Lung (tissue), 12 donors: Measurements from ENCODE around the gene NANOS2. TPM values are rescaled to one million over a fixed set of nuclear protein-coding genes. Genes with fewer than 3 reads are reported as not detected.

Experiments
- ATAC-seq: fragments of 200-7000 bp; cut with Tn5 transposase; one replicate; pipeline ENCODE4 v1.9.1; 2020; ENCODE audit warnings: moderate number of reproducible peaks; ENCODE audit not compliant: insufficient read depth, low FRiP score
- DNase-seq, 3 donors: peaks; one replicate each; pipeline ENCODE4 v3.0.0-alpha.2; 2013 to 2017
- H3K27ac ChIP-seq, 2 donors: one replicate each; pipeline ENCODE4 v1.5.1; 2013; ENCODE audit warnings: mild to moderate bottlenecking in 2 of 2, moderate library complexity in 2 of 2, control low read depth in 1 of 2, inconsistent platforms in 1 of 2, low read depth in 1 of 2, low read length in 1 of 2
- H3K27me3 ChIP-seq, 3 donors: one replicate each; pipeline ENCODE4 v1.5.1; 2013; ENCODE audit warnings: low read length in 2 of 3; ENCODE audit not compliant: control insufficient read depth in 3 of 3, insufficient read depth in 3 of 3
- H3K36me3 ChIP-seq, 4 donors: one replicate each; pipeline ENCODE4 v1.5.1; 2013; ENCODE audit warnings: low read length in 4 of 4, mild to moderate bottlenecking in 1 of 4, moderate library complexity in 1 of 4; ENCODE audit not compliant: control insufficient read depth in 4 of 4, insufficient read depth in 4 of 4
- H3K4me1 ChIP-seq, 5 donors: one replicate each; pipeline ENCODE4 v1.5.1; 2013; ENCODE audit warnings: low read length in 5 of 5, mild to moderate bottlenecking in 2 of 5, moderate library complexity in 1 of 5; ENCODE audit not compliant: control insufficient read depth in 5 of 5, insufficient read depth in 5 of 5
- H3K4me3 ChIP-seq: one replicate; pipeline ENCODE4 v1.5.1; 2013; ENCODE audit warnings: mild to moderate bottlenecking, control low read depth, moderate library complexity
- H3K9ac ChIP-seq, 2 donors: one replicate each; pipeline ENCODE4 v1.5.1; 2013; ENCODE audit warnings: low read length in 2 of 2, control low read depth in 1 of 2; ENCODE audit not compliant: insufficient read depth in 1 of 2
- H3K9me3 ChIP-seq, 4 donors: one replicate each; pipeline ENCODE4 v1.5.1; 2013; ENCODE audit warnings: low read length in 3 of 4, mild to moderate bottlenecking in 1 of 4, moderate library complexity in 1 of 4; ENCODE audit not compliant: control insufficient read depth in 4 of 4, insufficient read depth in 3 of 4
- CTCF ChIP-seq: IDR thresholded peaks from 2 replicates; pipeline ENCODE4 v1.5.1; 2012; ENCODE audit warnings: mild to moderate bottlenecking; ENCODE audit errors: control extremely low read depth, extremely low read depth
- WGBS, 2 donors: extraction: QIAGEN DNeasy Blood & Tissue Kit; methylation state at CpG; one replicate each; pipeline ENCODE4 v1.1.7; 2013; 5-methylcytosine and 5-hydroxymethylcytosine counted together
- polyA plus RNA-seq, 2 donors: library from polyadenylated mRNA; stranded (reverse); fragments of 200-250 nt; gene quantifications; one replicate each; pipeline ENCODE4 v1.2.1, GENCODE V29; 2013
- total RNA-seq, 2 donors: library from RNA; depleted of rRNA in 1 of 2; stranded (reverse); fragments of >200 nt in 1 of 2; gene quantifications; one replicate each; pipeline ENCODE4 v1.2.1, GENCODE V29; 2014 to 2021
- donor health status: control.
- donor health status: control.
- donor health status: Bipolar disorder and iron deficiency.
- donor health status: healthy.
- donor health status: DM: yes; HTN: yes; CAD: no.

Gene NANOS2
- total and polyA plus RNA-seq, 4 donors: not detected

DNA sequence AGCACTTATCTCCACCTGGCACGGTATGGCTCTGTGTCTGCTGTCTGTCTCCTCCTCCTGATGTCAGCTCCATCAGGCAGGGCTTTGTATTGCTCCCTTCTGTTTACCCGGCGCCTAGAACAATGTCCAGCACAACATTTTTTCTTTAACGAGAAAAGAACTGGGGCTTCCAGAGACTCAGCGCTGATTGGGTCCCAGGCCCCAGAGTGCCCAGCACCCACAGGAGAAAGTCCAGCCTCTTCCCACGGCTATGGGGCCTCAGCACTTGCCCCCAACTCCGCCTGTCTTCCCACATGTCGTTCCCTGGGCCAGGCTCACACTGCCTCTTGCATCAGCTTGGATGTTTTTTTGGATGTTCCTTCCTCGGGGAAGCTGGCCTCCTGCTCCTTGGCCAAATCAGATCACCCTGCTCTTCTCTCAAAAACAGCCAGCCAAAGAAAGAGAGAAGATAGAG is 19.0 kb downstream of the NANOS2 start:
- no peak overlapping the region for H3K9ac ChIP-seq
- ATAC-seq (no peak), DNase-seq (no peak)
- no peak overlapping the region for H3K4me3 ChIP-seq
- peaks cover 0 to under 1% (median 0%) of the 10 kb centered on the region in 5 donors for H3K4me1 ChIP-seq
- H3K36me3 ChIP-seq: peaks cover 2 to 26% (median 6%) of the 10 kb centered on the region in 4 donors
- 86 to 90% methylated on average over 9 of the region's 9 CpGs for WGBS, 2 donors
- no peak for TF ChIP-seq CTCF
- no peak overlapping the region for H3K27ac ChIP-seq
- H3K9me3 ChIP-seq: no peaks in the 10 kb centered on the region
- H3K27me3 ChIP-seq: no peaks in the 10 kb centered on the region

DNA sequence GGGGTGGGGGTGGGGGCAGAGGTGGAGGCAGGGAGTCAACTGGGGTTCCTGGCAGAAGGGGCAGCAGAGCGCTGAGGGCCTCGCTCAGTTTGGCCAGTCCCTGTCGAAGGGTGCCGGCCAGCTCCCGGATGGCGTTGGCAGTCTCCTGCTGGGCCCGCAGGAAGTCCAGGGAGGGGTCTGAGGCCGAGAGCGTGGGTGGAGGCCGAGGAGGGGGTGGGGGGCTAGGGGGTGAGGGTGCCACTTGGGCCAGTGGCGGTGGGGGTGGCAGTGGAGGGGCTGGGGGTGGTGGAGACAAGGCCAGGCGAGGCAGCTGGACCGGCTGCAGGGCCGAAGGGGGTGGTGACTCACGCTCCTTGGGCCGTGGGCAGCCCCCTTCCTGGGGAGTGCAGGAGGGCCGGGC is 23.7 kb downstream of the NANOS2 start:
- Histone ChIP-seq H3K9me3 (no peaks in the 10 kb centered on the region), H3K9ac (no peak overlapping the region), H3K4me3 (no peak overlapping the region), H3K4me1 (peaks cover 0 to 5% (median 0%) of the 10 kb centered on the region in 5 donors), H3K27ac (no peak overlapping the region), H3K27me3 (no peaks in the 10 kb centered on the region), H3K36me3 (peaks cover 0 to 18% (median 0%) of the 10 kb centered on the region in 4 donors)
- DNase-seq (no peak), ATAC-seq (no peak)
- 86 to 92% methylated on average over 17 of the region's 17 CpGs for WGBS, 2 donors
- no peak for TF ChIP-seq CTCF

DNA sequence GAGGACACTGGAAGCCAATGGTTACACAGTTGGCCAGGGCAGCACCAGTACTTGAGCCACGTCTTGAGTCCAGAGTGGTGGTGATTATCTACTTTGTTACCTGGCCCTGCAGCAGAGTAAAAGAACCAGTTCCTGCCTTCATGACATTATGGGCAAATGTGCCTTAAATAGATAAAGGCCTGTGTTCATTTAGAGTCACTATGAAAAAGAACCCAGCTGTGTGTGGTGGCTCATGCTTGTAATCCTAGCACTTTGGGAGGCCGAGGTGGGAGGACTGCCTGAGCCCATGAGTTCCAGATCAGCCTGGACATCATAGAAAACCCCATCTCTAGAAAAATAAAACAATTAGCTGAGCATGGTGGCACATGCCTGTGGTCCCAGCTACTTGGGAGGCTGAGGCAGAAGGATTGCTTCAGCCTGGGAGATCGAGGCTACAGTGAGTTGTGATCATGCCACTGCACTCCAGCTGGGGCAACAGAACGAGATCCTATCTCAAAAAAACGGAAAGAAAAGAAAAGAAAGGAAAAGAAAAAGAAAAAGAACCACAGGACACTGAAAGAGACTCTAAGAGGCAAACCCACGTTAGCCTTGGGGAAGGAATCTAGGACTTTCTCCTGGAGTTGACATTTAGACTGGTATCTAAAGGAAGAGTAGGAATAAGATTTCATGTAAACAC is 25.2 kb downstream of the NANOS2 start:
- ATAC-seq: no peak
- no peak for TF ChIP-seq CTCF
- H3K9ac ChIP-seq: no peak overlapping the region
- H3K4me1 ChIP-seq: peaks cover 0 to 12% (median 3%) of the 10 kb centered on the region in 5 donors
- no peaks in the 10 kb centered on the region for H3K9me3 ChIP-seq
- WGBS, 2 donors: 70 to 76% methylated on average over 6 of the region's 6 CpGs
- peaks cover 0 to 19% (median 1%) of the 10 kb centered on the region in 4 donors for H3K36me3 ChIP-seq
- DNase-seq: no peak
- no peaks in the 10 kb centered on the region for H3K27me3 ChIP-seq
- no peak overlapping the region for H3K27ac ChIP-seq
- no peak overlapping the region for H3K4me3 ChIP-seq
